IMR-90 (cell line): ENCODE results near the gene METTL15. TPM values are rescaled to one million over a fixed set of nuclear protein-coding genes. Genes with fewer than 3 reads are reported as not detected.

Source experiments
- ATAC-seq: fragments of 200-7000 bp; cut with Tn5 transposase; 2 replicates; pipeline ENCODE4 v1.9.1; 2020; ENCODE audit warnings: low read depth, mild to moderate bottlenecking, moderate library complexity
- BruUV-seq: library from RNA; stranded (reverse); fragments of 400-500 nt; replicated peaks from 2 replicates; lab custom pipeline; 2021; lab: Mats Ljungman, UMichigan
- CTCF ChIA-PET: fragments of 300-600 bp; formaldehyde crosslinking; extraction: SDS; loops from one replicate; lab custom pipeline; 2021; ENCODE audit warnings: antibody characterized with exemption; lab: Yijun Ruan, JAX
- POLR2A ChIA-PET: fragments of 300-600 bp; sonication (Branson Sonifier 250); formaldehyde crosslinking; loops from one replicate; lab custom pipeline; 2022; ENCODE audit warnings: antibody characterized with exemption; ENCODE audit not compliant: unreplicated experiment; lab: Charles Lee
- DNase-seq: peaks from one replicate; pipeline ENCODE4 v3.0.0; 2013
- H2AFZ ChIP-seq: replicated peaks from 2 replicates; pipeline ENCODE3; 2013; ENCODE audit warnings: low read length, mild to moderate bottlenecking; ENCODE audit not compliant: poor library complexity
- H2AK5ac ChIP-seq: 2 replicates; pipeline ENCODE4 v1.6.1; 2013; ENCODE audit warnings: low read depth, low read length, inconsistent platforms
- H2AK9ac ChIP-seq: replicated peaks from 2 replicates; pipeline ENCODE3; 2013; ENCODE audit warnings: mild to moderate bottlenecking, low read depth, low read length, moderate library complexity; ENCODE audit not compliant: poor library complexity
- H2BK120ac ChIP-seq: 2 replicates; pipeline ENCODE4 v1.6.1; 2013; ENCODE audit warnings: low read depth, low read length, inconsistent platforms
- H2BK15ac ChIP-seq: 3 replicates; pipeline ENCODE4 v1.6.1; 2013; ENCODE audit warnings: low read depth, low read length, inconsistent platforms
- H2BK20ac ChIP-seq: 2 replicates; pipeline ENCODE4 v1.6.1; 2013; ENCODE audit warnings: low read depth, mild to moderate bottlenecking, inconsistent platforms, low read length, moderate library complexity
- H2BK5ac ChIP-seq: 2 replicates; pipeline ENCODE4 v1.6.1; 2013; ENCODE audit warnings: mild to moderate bottlenecking, low read depth, low read length, inconsistent platforms; ENCODE audit not compliant: poor library complexity, severe bottlenecking
- H3K14ac ChIP-seq: replicated peaks from 2 replicates; pipeline ENCODE4 v1.6.1; 2013; ENCODE audit warnings: low read depth, low read length, inconsistent platforms
- H3K18ac ChIP-seq: 2 replicates; pipeline ENCODE4 v1.6.1; 2013; ENCODE audit warnings: low read depth, low read length, control low read depth
- H3K23ac ChIP-seq: 2 replicates; pipeline ENCODE4 v1.6.1; 2013; ENCODE audit warnings: low read depth, low read length, inconsistent platforms
- H3K27ac ChIP-seq: 2 replicates; pipeline ENCODE4 v1.5.1; 2013; ENCODE audit warnings: mild to moderate bottlenecking, control low read depth, low read length; ENCODE audit not compliant: insufficient read depth
- H3K27me3 ChIP-seq: 2 replicates; pipeline ENCODE4 v1.6.1; 2013; ENCODE audit warnings: low read length; ENCODE audit not compliant: control insufficient read depth, insufficient read depth
- H3K36me3 ChIP-seq: 2 replicates; pipeline ENCODE4 v1.6.1; 2013; ENCODE audit warnings: low read length, mixed read lengths; ENCODE audit not compliant: control insufficient read depth, insufficient read depth
- H3K4ac ChIP-seq: 2 replicates; pipeline ENCODE4 v1.6.1; 2013; ENCODE audit warnings: low read depth, low read length, inconsistent platforms
- H3K4me1 ChIP-seq: 2 replicates; pipeline ENCODE4 v1.6.1; 2013; ENCODE audit warnings: low read length, mixed read lengths; ENCODE audit not compliant: control insufficient read depth, insufficient read depth
- H3K4me2 ChIP-seq: 2 replicates; pipeline ENCODE4 v1.6.1; 2013; ENCODE audit warnings: low read depth, mild to moderate bottlenecking, control low read depth, low read length, moderate library complexity
- H3K4me3 ChIP-seq: 2 replicates; pipeline ENCODE4 v1.5.1; 2013; ENCODE audit warnings: low read depth, mild to moderate bottlenecking, control low read depth, low read length, moderate library complexity; ENCODE audit not compliant: insufficient read depth
- H3K56ac ChIP-seq: 2 replicates; pipeline ENCODE4 v1.6.1; 2013; ENCODE audit warnings: low read length, inconsistent platforms; ENCODE audit not compliant: insufficient read depth; ENCODE audit errors: extremely low read depth
- H3K79me1 ChIP-seq, 2 experiments: 2 replicates each; pipeline ENCODE4 v1.6.1; 2013; ENCODE audit warnings: low read length in 2 of 2, inconsistent platforms in 1 of 2, low read depth in 1 of 2
- H3K9ac ChIP-seq: 2 replicates; pipeline ENCODE4 v1.6.1; 2013; ENCODE audit warnings: low read depth, low read length, control low read depth
- H3K9me1 ChIP-seq: 2 replicates; pipeline ENCODE4 v1.6.1; 2013; ENCODE audit warnings: low read length, inconsistent platforms; ENCODE audit not compliant: insufficient read depth
- H3K9me3 ChIP-seq: 2 replicates; pipeline ENCODE4 v1.6.1; 2013; ENCODE audit warnings: low read length; ENCODE audit not compliant: control insufficient read depth, insufficient read depth
- H4K20me1 ChIP-seq: 2 replicates; pipeline ENCODE4 v1.6.1; 2013; ENCODE audit warnings: low read length, inconsistent platforms; ENCODE audit not compliant: insufficient read depth
- H4K5ac ChIP-seq: 2 replicates; pipeline ENCODE4 v1.6.1; 2013; ENCODE audit warnings: mild to moderate bottlenecking, low read depth, low read length, control low read depth
- H4K8ac ChIP-seq, 2 experiments: 2 replicates each; pipeline ENCODE4 v1.6.1; 2013; ENCODE audit warnings: low read depth in 2 of 2, low read length in 2 of 2, control low read depth in 1 of 2, inconsistent platforms in 1 of 2
- H4K91ac ChIP-seq: 2 replicates; pipeline ENCODE4 v1.6.1; 2013; ENCODE audit warnings: low read depth, low read length, inconsistent platforms; ENCODE audit not compliant: insufficient read depth
- BHLHE40 ChIP-seq: fragments of 150-350 bp; IDR thresholded peaks from 2 replicates; pipeline ENCODE4 v1.6.1; 2016; ENCODE audit warnings: mild to moderate bottlenecking, low read depth, low read length
- CEBPB ChIP-seq: IDR thresholded peaks from 2 replicates; pipeline ENCODE4 v1.6.1; 2012; ENCODE audit warnings: low read depth, low read length, improper control_type of control experiment
- CHD1 ChIP-seq: IDR thresholded peaks from 2 replicates; pipeline ENCODE4 v1.6.1; 2012; ENCODE audit warnings: low read depth, low read length, improper control_type of control experiment
- CTCF ChIP-seq: conservative IDR thresholded peaks from 2 replicates; pipeline ENCODE4 v1.5.1; 2012; ENCODE audit warnings: mild to moderate bottlenecking, low read depth, low read length, improper control_type of control experiment
- ELK1 ChIP-seq: fragments of 150-350 bp; IDR thresholded peaks from 2 replicates; pipeline ENCODE4 v1.6.1; 2016; ENCODE audit warnings: low read depth, mild to moderate bottlenecking, low read length, moderate library complexity, borderline replicate concordance
- FOS ChIP-seq: fragments of 150-350 bp; IDR thresholded peaks from 2 replicates; pipeline ENCODE4 v1.6.1; 2016; ENCODE audit warnings: low read depth, low read length
- MAFK ChIP-seq: IDR thresholded peaks from 2 replicates; pipeline ENCODE4 v1.6.1; 2012; ENCODE audit warnings: low read depth, low read length, improper control_type of control experiment
- MAZ ChIP-seq: IDR thresholded peaks from 2 replicates; pipeline ENCODE4 v1.6.1; 2012; ENCODE audit warnings: low read depth, mild to moderate bottlenecking, low read length, improper control_type of control experiment, moderate library complexity, borderline replicate concordance
- MXI1 ChIP-seq: IDR thresholded peaks from 2 replicates; pipeline ENCODE4 v1.6.1; 2012; ENCODE audit warnings: low read depth, mild to moderate bottlenecking, low read length, moderate library complexity, borderline replicate concordance
- NFE2L2 ChIP-seq: fragments of 150-350 bp; IDR thresholded peaks from 2 replicates; pipeline ENCODE4 v1.6.1; 2016; ENCODE audit warnings: low read depth, mild to moderate bottlenecking, low read length
- POLR2A ChIP-seq: IDR thresholded peaks from 2 replicates; pipeline ENCODE4 v1.6.1; 2012; ENCODE audit warnings: mild to moderate bottlenecking, low read depth, low read length
- RAD21 ChIP-seq: IDR thresholded peaks from 2 replicates; pipeline ENCODE4 v1.6.1; 2012; ENCODE audit warnings: low read length, improper control_type of control experiment
- RCOR1 ChIP-seq: IDR thresholded peaks from 2 replicates; pipeline ENCODE4 v1.6.1; 2012; ENCODE audit warnings: mild to moderate bottlenecking, low read length, improper control_type of control experiment; ENCODE audit not compliant: insufficient replicate concordance
- RFX5 ChIP-seq: IDR thresholded peaks from 2 replicates; pipeline ENCODE4 v1.8.0; 2012; ENCODE audit warnings: low read depth, mild to moderate bottlenecking, low read length, moderate library complexity
- SMC3 ChIP-seq: fragments of 150-350 bp; IDR thresholded peaks from 2 replicates; pipeline ENCODE4 v1.6.1; 2016; ENCODE audit warnings: low read depth, mild to moderate bottlenecking, antibody characterized with exemption, low read length, moderate library complexity
- USF2 ChIP-seq: fragments of 150-350 bp; IDR thresholded peaks from 2 replicates; pipeline ENCODE4 v1.6.1; 2017; ENCODE audit warnings: mild to moderate bottlenecking, antibody characterized with exemption, low read length, low read depth
- WGBS, 2 experiments: methylation state at CpG; one replicate each; pipeline versions ENCODE4 v1.1.5 to v1.1.7; 2013; ENCODE audit warnings: missing lambda C conversion rate in 2 of 2; ENCODE audit not compliant: insufficient read length in 1 of 2; ENCODE audit errors: extremely low coverage in 2 of 2; 5-methylcytosine and 5-hydroxymethylcytosine counted together
- dilution Hi-C: fragments of 300-500 bp; cut with HindIII; formaldehyde crosslinking; loops from one replicate; pipeline ENCODE4 v1.14.3; 2018; ENCODE audit warnings: low sequenced_read_pairs; ENCODE audit not compliant: unreplicated experiment
- in situ Hi-C: fragments of 300-500 bp; cut with MboI; formaldehyde crosslinking; loops from 3 replicates; pipeline ENCODE4 v1.14.3; 2019; ENCODE audit warnings: low sequenced_read_pairs, inconsistent platforms, mixed read lengths
- intact Hi-C: fragments of 100-400 bp; cut with micrococcal nuclease; formaldehyde crosslinking; loops from 2 replicates; pipeline ENCODE4 v1.10.0; 2022
- polyA plus RNA-seq, 3 experiments: library from polyadenylated mRNA; depleted of rRNA; stranded (reverse); fragments of >200 nt; gene quantifications; 2 replicates each; pipeline ENCODE4 v1.2.3, GENCODE V29; 2012; ENCODE audit warnings: low replicate concordance in 1 of 3
- total RNA-seq: library from RNA; depleted of rRNA; stranded (reverse); fragments of >200 nt; gene quantifications from 2 replicates; pipeline ENCODE4 v1.2.3, GENCODE V29; 2012

Gene METTL15
- total and polyA plus RNA-seq, 2 of the 4 experiments (the other 2 are of a cell fraction) = 6.5 to 30.5 TPM

GRCh38 chr11:28338371-28338770 is 230.2 kb downstream of the METTL15 start:
- Histone ChIP-seq H3K79me1 (no peaks in the 10 kb centered on the region), H3K9me1 (0 out of 2 replicates have a peak, but pooled peaks cover 5% of the 10 kb centered on the region), H4K20me1 (no peaks in the 10 kb centered on the region), H3K4ac (no peak overlapping the region; the same call in 1 of the 2 replicates), H3K4me2 (no peak overlapping the region), H3K9ac (no peak overlapping the region), H2AK9ac (no peak overlapping the region), H2BK120ac (no peak overlapping the region), H4K8ac (no peak overlapping the region), H4K91ac (no peak overlapping the region), H3K23ac (no peak overlapping the region), H2BK5ac (peak overlapping the region; percentile 38), H2AFZ (no peak overlapping the region), H2AK5ac (no peak overlapping the region), H3K36me3 (no peaks in the 10 kb centered on the region), H3K56ac (no peak overlapping the region), H3K9me3 (peaks cover 6% of the 10 kb centered on the region; the same call in 1 of the 2 replicates), H3K27me3 (no peaks in the 10 kb centered on the region), H4K5ac (no peak overlapping the region), H2BK15ac (no peak overlapping the region), H3K4me3 (no peak overlapping the region), H3K27ac (no peak overlapping the region), H3K4me1 (no peaks in the 10 kb centered on the region), H3K14ac (no peak overlapping the region), H3K18ac (no peak overlapping the region), H2BK20ac (peak overlapping the region; percentile 60; the same call in 1 of the 2 replicates)
- ChIA-PET CTCF (no interaction called here), POLR2A (no interaction called here)
- intact Hi-C loops = no loop called here
- dilution Hi-C loops = no loop called here
- peak; percentile 53 for DNase-seq
- in situ Hi-C loops = no loop called here
- WGBS, 2 experiments = no CpG with 5 or more reads among the region's 3 CpGs
- no TSS peak for BruUV-seq
- no peak for TF ChIP-seq POLR2A
- no peak for TF ChIP-seq NFE2L2
- no peak for TF ChIP-seq ELK1
- TF ChIP-seq MAZ = no peak
- TF ChIP-seq RFX5 = no peak
- TF ChIP-seq CEBPB = no peak
- no peak for TF ChIP-seq MXI1
- TF ChIP-seq CHD1 = no peak
- no peak for TF ChIP-seq SMC3
- TF ChIP-seq FOS = no peak
- no peak for TF ChIP-seq RAD21
- no peak for TF ChIP-seq RCOR1
- TF ChIP-seq MAFK = no peak
- no peak for TF ChIP-seq CTCF
- no peak for TF ChIP-seq BHLHE40
- TF ChIP-seq USF2 = no peak
- ATAC-seq = 0 out of 2 replicates have a peak, but pooled peaks have one; percentile 19
